IMR-90 (cell line): ENCODE results near the gene NKD1. TPM values are rescaled to one million over a fixed set of nuclear protein-coding genes. Genes with fewer than 3 reads are reported as not detected.

Source experiments
- ATAC-seq: fragments of 200-7000 bp; cut with Tn5 transposase; 2 replicates; pipeline ENCODE4 v1.9.1; 2020; ENCODE audit warnings: low read depth, mild to moderate bottlenecking, moderate library complexity
- BruUV-seq: library from RNA; stranded (reverse); fragments of 400-500 nt; replicated peaks from 2 replicates; lab custom pipeline; 2021; lab: Mats Ljungman, UMichigan
- CTCF ChIA-PET: fragments of 300-600 bp; formaldehyde crosslinking; extraction: SDS; loops from one replicate; lab custom pipeline; 2021; ENCODE audit warnings: antibody characterized with exemption; lab: Yijun Ruan, JAX
- POLR2A ChIA-PET: fragments of 300-600 bp; sonication (Branson Sonifier 250); formaldehyde crosslinking; loops from one replicate; lab custom pipeline; 2022; ENCODE audit warnings: antibody characterized with exemption; ENCODE audit not compliant: unreplicated experiment; lab: Charles Lee
- DNase-seq: peaks from one replicate; pipeline ENCODE4 v3.0.0; 2013
- H2AFZ ChIP-seq: replicated peaks from 2 replicates; pipeline ENCODE3; 2013; ENCODE audit warnings: low read length, mild to moderate bottlenecking; ENCODE audit not compliant: poor library complexity
- H2AK5ac ChIP-seq: 2 replicates; pipeline ENCODE4 v1.6.1; 2013; ENCODE audit warnings: low read depth, low read length, inconsistent platforms
- H2AK9ac ChIP-seq: replicated peaks from 2 replicates; pipeline ENCODE3; 2013; ENCODE audit warnings: mild to moderate bottlenecking, low read depth, low read length, moderate library complexity; ENCODE audit not compliant: poor library complexity
- H2BK120ac ChIP-seq: 2 replicates; pipeline ENCODE4 v1.6.1; 2013; ENCODE audit warnings: low read depth, low read length, inconsistent platforms
- H2BK15ac ChIP-seq: 3 replicates; pipeline ENCODE4 v1.6.1; 2013; ENCODE audit warnings: low read depth, low read length, inconsistent platforms
- H2BK20ac ChIP-seq: 2 replicates; pipeline ENCODE4 v1.6.1; 2013; ENCODE audit warnings: low read depth, mild to moderate bottlenecking, inconsistent platforms, low read length, moderate library complexity
- H2BK5ac ChIP-seq: 2 replicates; pipeline ENCODE4 v1.6.1; 2013; ENCODE audit warnings: mild to moderate bottlenecking, low read depth, low read length, inconsistent platforms; ENCODE audit not compliant: poor library complexity, severe bottlenecking
- H3K14ac ChIP-seq: replicated peaks from 2 replicates; pipeline ENCODE4 v1.6.1; 2013; ENCODE audit warnings: low read depth, low read length, inconsistent platforms
- H3K18ac ChIP-seq: 2 replicates; pipeline ENCODE4 v1.6.1; 2013; ENCODE audit warnings: low read depth, low read length, control low read depth
- H3K23ac ChIP-seq: 2 replicates; pipeline ENCODE4 v1.6.1; 2013; ENCODE audit warnings: low read depth, low read length, inconsistent platforms
- H3K27ac ChIP-seq: 2 replicates; pipeline ENCODE4 v1.5.1; 2013; ENCODE audit warnings: mild to moderate bottlenecking, control low read depth, low read length; ENCODE audit not compliant: insufficient read depth
- H3K27me3 ChIP-seq: 2 replicates; pipeline ENCODE4 v1.6.1; 2013; ENCODE audit warnings: low read length; ENCODE audit not compliant: control insufficient read depth, insufficient read depth
- H3K36me3 ChIP-seq: 2 replicates; pipeline ENCODE4 v1.6.1; 2013; ENCODE audit warnings: low read length, mixed read lengths; ENCODE audit not compliant: control insufficient read depth, insufficient read depth
- H3K4ac ChIP-seq: 2 replicates; pipeline ENCODE4 v1.6.1; 2013; ENCODE audit warnings: low read depth, low read length, inconsistent platforms
- H3K4me1 ChIP-seq: 2 replicates; pipeline ENCODE4 v1.6.1; 2013; ENCODE audit warnings: low read length, mixed read lengths; ENCODE audit not compliant: control insufficient read depth, insufficient read depth
- H3K4me2 ChIP-seq: 2 replicates; pipeline ENCODE4 v1.6.1; 2013; ENCODE audit warnings: low read depth, mild to moderate bottlenecking, control low read depth, low read length, moderate library complexity
- H3K4me3 ChIP-seq: 2 replicates; pipeline ENCODE4 v1.5.1; 2013; ENCODE audit warnings: low read depth, mild to moderate bottlenecking, control low read depth, low read length, moderate library complexity; ENCODE audit not compliant: insufficient read depth
- H3K56ac ChIP-seq: 2 replicates; pipeline ENCODE4 v1.6.1; 2013; ENCODE audit warnings: low read length, inconsistent platforms; ENCODE audit not compliant: insufficient read depth; ENCODE audit errors: extremely low read depth
- H3K79me1 ChIP-seq, 2 experiments: 2 replicates each; pipeline ENCODE4 v1.6.1; 2013; ENCODE audit warnings: low read length in 2 of 2, inconsistent platforms in 1 of 2, low read depth in 1 of 2
- H3K9ac ChIP-seq: 2 replicates; pipeline ENCODE4 v1.6.1; 2013; ENCODE audit warnings: low read depth, low read length, control low read depth
- H3K9me1 ChIP-seq: 2 replicates; pipeline ENCODE4 v1.6.1; 2013; ENCODE audit warnings: low read length, inconsistent platforms; ENCODE audit not compliant: insufficient read depth
- H3K9me3 ChIP-seq: 2 replicates; pipeline ENCODE4 v1.6.1; 2013; ENCODE audit warnings: low read length; ENCODE audit not compliant: control insufficient read depth, insufficient read depth
- H4K20me1 ChIP-seq: 2 replicates; pipeline ENCODE4 v1.6.1; 2013; ENCODE audit warnings: low read length, inconsistent platforms; ENCODE audit not compliant: insufficient read depth
- H4K5ac ChIP-seq: 2 replicates; pipeline ENCODE4 v1.6.1; 2013; ENCODE audit warnings: mild to moderate bottlenecking, low read depth, low read length, control low read depth
- H4K8ac ChIP-seq, 2 experiments: 2 replicates each; pipeline ENCODE4 v1.6.1; 2013; ENCODE audit warnings: low read depth in 2 of 2, low read length in 2 of 2, control low read depth in 1 of 2, inconsistent platforms in 1 of 2
- H4K91ac ChIP-seq: 2 replicates; pipeline ENCODE4 v1.6.1; 2013; ENCODE audit warnings: low read depth, low read length, inconsistent platforms; ENCODE audit not compliant: insufficient read depth
- BHLHE40 ChIP-seq: fragments of 150-350 bp; IDR thresholded peaks from 2 replicates; pipeline ENCODE4 v1.6.1; 2016; ENCODE audit warnings: mild to moderate bottlenecking, low read depth, low read length
- CEBPB ChIP-seq: IDR thresholded peaks from 2 replicates; pipeline ENCODE4 v1.6.1; 2012; ENCODE audit warnings: low read depth, low read length, improper control_type of control experiment
- CHD1 ChIP-seq: IDR thresholded peaks from 2 replicates; pipeline ENCODE4 v1.6.1; 2012; ENCODE audit warnings: low read depth, low read length, improper control_type of control experiment
- CTCF ChIP-seq: conservative IDR thresholded peaks from 2 replicates; pipeline ENCODE4 v1.5.1; 2012; ENCODE audit warnings: mild to moderate bottlenecking, low read depth, low read length, improper control_type of control experiment
- ELK1 ChIP-seq: fragments of 150-350 bp; IDR thresholded peaks from 2 replicates; pipeline ENCODE4 v1.6.1; 2016; ENCODE audit warnings: low read depth, mild to moderate bottlenecking, low read length, moderate library complexity, borderline replicate concordance
- FOS ChIP-seq: fragments of 150-350 bp; IDR thresholded peaks from 2 replicates; pipeline ENCODE4 v1.6.1; 2016; ENCODE audit warnings: low read depth, low read length
- MAFK ChIP-seq: IDR thresholded peaks from 2 replicates; pipeline ENCODE4 v1.6.1; 2012; ENCODE audit warnings: low read depth, low read length, improper control_type of control experiment
- MAZ ChIP-seq: IDR thresholded peaks from 2 replicates; pipeline ENCODE4 v1.6.1; 2012; ENCODE audit warnings: low read depth, mild to moderate bottlenecking, low read length, improper control_type of control experiment, moderate library complexity, borderline replicate concordance
- MXI1 ChIP-seq: IDR thresholded peaks from 2 replicates; pipeline ENCODE4 v1.6.1; 2012; ENCODE audit warnings: low read depth, mild to moderate bottlenecking, low read length, moderate library complexity, borderline replicate concordance
- NFE2L2 ChIP-seq: fragments of 150-350 bp; IDR thresholded peaks from 2 replicates; pipeline ENCODE4 v1.6.1; 2016; ENCODE audit warnings: low read depth, mild to moderate bottlenecking, low read length
- POLR2A ChIP-seq: IDR thresholded peaks from 2 replicates; pipeline ENCODE4 v1.6.1; 2012; ENCODE audit warnings: mild to moderate bottlenecking, low read depth, low read length
- RAD21 ChIP-seq: IDR thresholded peaks from 2 replicates; pipeline ENCODE4 v1.6.1; 2012; ENCODE audit warnings: low read length, improper control_type of control experiment
- RCOR1 ChIP-seq: IDR thresholded peaks from 2 replicates; pipeline ENCODE4 v1.6.1; 2012; ENCODE audit warnings: mild to moderate bottlenecking, low read length, improper control_type of control experiment; ENCODE audit not compliant: insufficient replicate concordance
- RFX5 ChIP-seq: IDR thresholded peaks from 2 replicates; pipeline ENCODE4 v1.8.0; 2012; ENCODE audit warnings: low read depth, mild to moderate bottlenecking, low read length, moderate library complexity
- SMC3 ChIP-seq: fragments of 150-350 bp; IDR thresholded peaks from 2 replicates; pipeline ENCODE4 v1.6.1; 2016; ENCODE audit warnings: low read depth, mild to moderate bottlenecking, antibody characterized with exemption, low read length, moderate library complexity
- USF2 ChIP-seq: fragments of 150-350 bp; IDR thresholded peaks from 2 replicates; pipeline ENCODE4 v1.6.1; 2017; ENCODE audit warnings: mild to moderate bottlenecking, antibody characterized with exemption, low read length, low read depth
- WGBS, 2 experiments: methylation state at CpG; one replicate each; pipeline versions ENCODE4 v1.1.5 to v1.1.7; 2013; ENCODE audit warnings: missing lambda C conversion rate in 2 of 2; ENCODE audit not compliant: insufficient read length in 1 of 2; ENCODE audit errors: extremely low coverage in 2 of 2; 5-methylcytosine and 5-hydroxymethylcytosine counted together
- dilution Hi-C: fragments of 300-500 bp; cut with HindIII; formaldehyde crosslinking; loops from one replicate; pipeline ENCODE4 v1.14.3; 2018; ENCODE audit warnings: low sequenced_read_pairs; ENCODE audit not compliant: unreplicated experiment
- in situ Hi-C: fragments of 300-500 bp; cut with MboI; formaldehyde crosslinking; loops from 3 replicates; pipeline ENCODE4 v1.14.3; 2019; ENCODE audit warnings: low sequenced_read_pairs, inconsistent platforms, mixed read lengths
- intact Hi-C: fragments of 100-400 bp; cut with micrococcal nuclease; formaldehyde crosslinking; loops from 2 replicates; pipeline ENCODE4 v1.10.0; 2022
- polyA plus RNA-seq, 3 experiments: library from polyadenylated mRNA; depleted of rRNA; stranded (reverse); fragments of >200 nt; gene quantifications; 2 replicates each; pipeline ENCODE4 v1.2.3, GENCODE V29; 2012; ENCODE audit warnings: low replicate concordance in 1 of 3
- total RNA-seq: library from RNA; depleted of rRNA; stranded (reverse); fragments of >200 nt; gene quantifications from 2 replicates; pipeline ENCODE4 v1.2.3, GENCODE V29; 2012

NKD1 gene
- total and polyA plus RNA-seq, 2 of the 4 experiments (the other 2 are of a cell fraction): not detected

- Histone ChIP-seq H3K36me3 (no peaks in the 10 kb centered on the region), H4K91ac (no peak overlapping the region), H3K4me3 (no peak overlapping the region), H3K27me3 (peaks cover 24% of the 10 kb centered on the region), H2BK20ac (no peak overlapping the region), H2AFZ (no peak overlapping the region), H2BK5ac (no peak overlapping the region), H3K9ac (no peak overlapping the region), H4K5ac (no peak overlapping the region), H3K9me1 (no peaks in the 10 kb centered on the region), H2AK5ac (no peak overlapping the region), H2BK15ac (no peak overlapping the region), H3K18ac (no peak overlapping the region), H3K79me1 (no peaks in the 10 kb centered on the region), H2BK120ac (no peak overlapping the region), H4K8ac (no peak overlapping the region), H3K4me2 (no peak overlapping the region), H3K56ac (no peak overlapping the region), H3K4me1 (no peaks in the 10 kb centered on the region), H3K9me3 (no peaks in the 10 kb centered on the region), H3K27ac (no peak overlapping the region), H3K14ac (no peak overlapping the region), H4K20me1 (no peaks in the 10 kb centered on the region), H3K4ac (no peak overlapping the region), H3K23ac (no peak overlapping the region), H2AK9ac (no peak overlapping the region)
- 87% methylated on average over 7 of the region's 10 CpGs; no CpG with 5 or more reads in 1 of the 2 experiments for WGBS, 2 experiments
- TF ChIP-seq ELK1 (no peak), MXI1 (no peak), MAFK (no peak), NFE2L2 (no peak), FOS (no peak), SMC3 (no peak), RAD21 (no peak), CEBPB (no peak), RCOR1 (no peak), MAZ (no peak), BHLHE40 (no peak), RFX5 (no peak), POLR2A (no peak), CTCF (no peak), USF2 (no peak), CHD1 (no peak)
- dilution Hi-C loops (no loop called here), intact Hi-C loops (no loop called here), in situ Hi-C loops (no loop called here)
- no TSS peak for BruUV-seq
- CTCF ChIA-PET: no interaction called here
- POLR2A ChIA-PET: no interaction called here
- no peak for ATAC-seq
- no peak for DNase-seq
These were observed 7.2 kb downstream of the NKD1 start for GRCh38 chr16:50555269-50555875.
